Neural progenitor cell (in vitro differentiated cells): ENCODE measurements around the gene KNDC1.

ENCODE experiments used
- CTCF ChIP-seq: fragments of 200-600 bp; sonication (generic); IDR thresholded peaks from 2 replicates; pipeline ENCODE4 v1.5.1; 2017; ENCODE audit warnings: antibody characterized with exemption, mild to moderate bottlenecking
- EZH2 ChIP-seq: fragments of 200-600 bp; sonication (generic); IDR thresholded peaks from 2 replicates; pipeline ENCODE4 v1.6.1; 2017; ENCODE audit warnings: antibody characterized with exemption, mild to moderate bottlenecking, moderate library complexity

- TF ChIP-seq CTCF, result no peak
- TF ChIP-seq EZH2, result no peak
These were observed 53.8 kb downstream of the KNDC1 start for GRCh38 chr10:133213641-133214467.
